Muscle layer of duodenum (tissue), 2 donors: ENCODE measurements around the gene ZBBX.

ENCODE experiments used
- H3K27ac ChIP-seq: one replicate; pipeline ENCODE4 v1.7.0; 2013; ENCODE audit warnings: mild to moderate bottlenecking, low read length
- H3K27me3 ChIP-seq: one replicate; pipeline ENCODE4 v1.7.0; 2013; ENCODE audit warnings: low read depth, mild to moderate bottlenecking, control low read depth, low read length
- H3K36me3 ChIP-seq, 2 donors: one replicate each; pipeline ENCODE4 v1.7.0; 2013; ENCODE audit warnings: low read length in 2 of 2, control low read depth in 1 of 2, mild to moderate bottlenecking in 1 of 2; ENCODE audit not compliant: insufficient read depth in 2 of 2, control insufficient read depth in 1 of 2
- H3K4me1 ChIP-seq, 2 donors: one replicate each; pipeline ENCODE4 v1.7.0; 2013; ENCODE audit warnings: low read length in 2 of 2, mild to moderate bottlenecking in 2 of 2, control low read depth in 1 of 2, moderate library complexity in 1 of 2; ENCODE audit not compliant: insufficient read depth in 2 of 2, control insufficient read depth in 1 of 2
- H3K4me3 ChIP-seq, 2 donors: one replicate each; pipeline ENCODE4 v1.7.0; 2013; ENCODE audit warnings: low read length in 2 of 2, low read depth in 1 of 2, mild to moderate bottlenecking in 1 of 2
- H3K9me3 ChIP-seq, 2 donors: one replicate each; pipeline ENCODE4 v1.7.0; 2013; ENCODE audit warnings: low read length in 2 of 2, control low read depth in 1 of 2, mild to moderate bottlenecking in 1 of 2; ENCODE audit not compliant: control insufficient read depth in 1 of 2
- donor health status: healthy.

The ZBBX gene

DNA sequence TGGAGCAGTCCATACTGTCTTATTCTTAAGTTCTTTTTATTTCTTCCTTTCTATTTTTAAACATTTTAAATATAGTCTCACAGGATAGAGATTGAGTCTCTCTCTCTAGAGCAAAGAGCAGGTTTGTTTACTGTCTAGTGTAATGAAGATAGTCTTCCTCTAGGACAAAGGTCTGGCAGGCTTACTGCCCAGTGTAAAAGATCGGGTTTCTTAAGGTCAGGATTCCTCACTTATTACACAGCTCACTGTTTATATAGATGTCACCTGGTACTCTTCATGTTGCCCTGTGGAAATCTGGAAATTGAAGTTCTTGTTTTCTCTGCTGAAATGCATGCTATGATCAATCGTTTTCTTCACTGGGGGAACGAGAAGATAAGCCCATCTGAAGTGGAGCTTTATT lies 76.0 kb downstream of the ZBBX start:
- Histone ChIP-seq H3K27me3 (no peaks in the 10 kb centered on the region), H3K27ac (no peak overlapping the region), H3K9me3 (no peaks in the 10 kb centered on the region), H3K4me3 (no peak overlapping the region), H3K36me3 (no peaks in the 10 kb centered on the region), H3K4me1 (peaks cover 0 to 5% of the 10 kb centered on the region in 2 donors)

DNA sequence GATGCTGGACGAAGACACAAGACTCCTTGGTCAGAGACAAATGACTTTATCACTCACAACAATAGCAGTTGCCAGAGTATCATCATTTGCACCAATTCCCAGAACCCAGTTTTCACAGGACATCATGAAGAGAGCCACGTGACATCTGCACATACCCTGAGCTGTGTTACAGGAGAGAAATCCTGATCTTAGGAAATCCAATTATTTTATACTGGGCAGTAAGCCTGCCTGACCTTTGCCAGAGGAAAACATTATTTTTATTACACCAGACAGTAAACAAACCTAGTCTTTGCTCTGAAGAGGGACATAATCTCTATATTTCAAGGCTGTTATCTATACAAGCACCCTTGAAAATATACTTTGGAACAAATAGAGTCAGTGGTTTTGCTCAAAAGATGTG lies 77.4 kb downstream of the ZBBX start:
- peaks cover 0 to 5% of the 10 kb centered on the region in 2 donors for H3K4me1 ChIP-seq
- no peaks in the 10 kb centered on the region for H3K36me3 ChIP-seq
- H3K27ac ChIP-seq: no peak overlapping the region
- no peak overlapping the region for H3K4me3 ChIP-seq
- no peaks in the 10 kb centered on the region for H3K9me3 ChIP-seq
- H3K27me3 ChIP-seq: no peaks in the 10 kb centered on the region

DNA sequence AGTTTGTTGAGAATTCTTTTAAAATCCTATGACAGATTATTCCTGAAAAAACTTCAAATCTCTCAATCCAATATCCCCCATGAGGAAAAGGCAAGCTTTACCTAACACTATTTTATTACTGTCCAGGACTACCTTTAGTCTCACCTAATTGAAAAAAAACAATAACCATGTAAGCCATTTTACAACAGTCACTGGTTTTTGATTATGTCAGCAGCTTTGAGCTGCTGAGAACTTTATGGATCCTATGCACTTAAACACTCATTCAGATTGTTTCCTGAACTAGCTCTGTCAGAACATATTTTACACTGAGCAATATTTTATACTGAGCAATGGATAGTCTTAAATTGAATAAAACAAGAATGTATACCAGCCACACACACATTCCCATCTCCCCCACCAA lies 79.9 kb downstream of the ZBBX start:
- Histone ChIP-seq H3K4me1 (peaks cover 0 to 5% of the 10 kb centered on the region in 2 donors), H3K36me3 (no peaks in the 10 kb centered on the region), H3K27ac (no peak overlapping the region), H3K4me3 (no peak overlapping the region), H3K9me3 (peaks cover 0 to 8% of the 10 kb centered on the region in 2 donors), H3K27me3 (no peaks in the 10 kb centered on the region)

DNA sequence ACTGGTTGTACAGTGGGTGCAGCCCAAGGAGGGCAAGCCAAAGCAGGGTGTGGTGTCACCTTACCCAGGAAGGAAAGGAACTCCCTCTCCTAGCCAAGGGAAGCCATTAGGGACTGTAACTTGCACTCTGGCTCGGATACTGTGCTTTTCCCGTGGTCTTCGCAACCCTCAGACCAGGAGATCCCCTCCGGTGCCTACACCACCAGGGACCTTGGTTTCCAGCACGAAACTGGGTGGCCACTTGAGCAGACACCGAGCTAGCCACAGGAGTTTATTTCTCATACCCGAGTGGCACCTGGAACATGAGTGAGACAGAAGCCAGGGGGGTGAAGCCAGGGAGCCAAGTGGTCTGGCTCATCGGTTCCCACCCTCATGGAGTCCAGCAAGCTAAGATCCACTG lies 90.7 kb downstream of the ZBBX start:
- Histone ChIP-seq H3K4me3 (no peak overlapping the region), H3K9me3 (no peaks in the 10 kb centered on the region), H3K4me1 (no peaks in the 10 kb centered on the region), H3K27me3 (no peaks in the 10 kb centered on the region), H3K27ac (no peak overlapping the region), H3K36me3 (no peaks in the 10 kb centered on the region)

DNA sequence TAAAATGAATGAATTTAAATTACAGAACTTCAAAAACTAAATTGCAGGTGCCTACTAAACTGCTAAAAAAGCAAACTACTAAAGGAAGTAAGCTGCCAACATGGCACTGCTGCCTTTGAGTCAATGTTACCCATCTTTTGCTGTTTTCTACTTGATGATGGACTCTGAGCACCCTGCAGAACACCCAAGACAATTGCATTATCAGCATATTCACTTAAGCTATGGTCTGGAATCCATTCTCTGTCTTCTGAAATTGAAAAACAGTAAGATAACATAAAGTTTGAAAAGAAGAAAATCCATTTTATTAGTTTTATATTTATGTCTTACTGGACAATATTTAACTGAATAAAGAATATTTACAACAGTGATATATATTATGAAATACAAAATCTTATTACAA lies 91.4 kb downstream of the ZBBX start:
- Histone ChIP-seq H3K27me3 (no peaks in the 10 kb centered on the region), H3K4me1 (no peaks in the 10 kb centered on the region), H3K27ac (no peak overlapping the region), H3K4me3 (no peak overlapping the region), H3K9me3 (no peaks in the 10 kb centered on the region), H3K36me3 (no peaks in the 10 kb centered on the region)

DNA sequence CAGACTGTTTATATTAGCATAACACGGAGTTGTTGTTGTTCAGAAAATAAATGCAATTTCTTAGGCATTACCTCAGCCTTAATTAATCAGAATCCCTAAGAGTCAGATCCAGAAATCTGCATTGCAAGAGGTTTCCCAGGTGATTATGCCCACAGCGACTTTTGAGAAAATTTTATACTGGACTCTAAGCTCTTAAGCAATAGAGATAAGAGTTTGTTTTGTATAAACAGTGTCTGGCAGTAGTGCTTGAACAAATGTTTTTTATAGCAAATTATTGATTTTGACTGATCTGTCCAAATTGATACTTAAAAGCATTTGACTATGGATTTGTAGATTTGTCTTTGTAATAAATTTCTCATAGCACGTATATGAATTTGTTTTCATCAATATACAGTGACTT lies 92.8 kb downstream of the ZBBX start:
- no peaks in the 10 kb centered on the region for H3K4me1 ChIP-seq
- H3K4me3 ChIP-seq: no peak overlapping the region
- H3K27me3 ChIP-seq: no peaks in the 10 kb centered on the region
- no peak overlapping the region for H3K27ac ChIP-seq
- H3K36me3 ChIP-seq: no peaks in the 10 kb centered on the region
- no peaks in the 10 kb centered on the region for H3K9me3 ChIP-seq

DNA sequence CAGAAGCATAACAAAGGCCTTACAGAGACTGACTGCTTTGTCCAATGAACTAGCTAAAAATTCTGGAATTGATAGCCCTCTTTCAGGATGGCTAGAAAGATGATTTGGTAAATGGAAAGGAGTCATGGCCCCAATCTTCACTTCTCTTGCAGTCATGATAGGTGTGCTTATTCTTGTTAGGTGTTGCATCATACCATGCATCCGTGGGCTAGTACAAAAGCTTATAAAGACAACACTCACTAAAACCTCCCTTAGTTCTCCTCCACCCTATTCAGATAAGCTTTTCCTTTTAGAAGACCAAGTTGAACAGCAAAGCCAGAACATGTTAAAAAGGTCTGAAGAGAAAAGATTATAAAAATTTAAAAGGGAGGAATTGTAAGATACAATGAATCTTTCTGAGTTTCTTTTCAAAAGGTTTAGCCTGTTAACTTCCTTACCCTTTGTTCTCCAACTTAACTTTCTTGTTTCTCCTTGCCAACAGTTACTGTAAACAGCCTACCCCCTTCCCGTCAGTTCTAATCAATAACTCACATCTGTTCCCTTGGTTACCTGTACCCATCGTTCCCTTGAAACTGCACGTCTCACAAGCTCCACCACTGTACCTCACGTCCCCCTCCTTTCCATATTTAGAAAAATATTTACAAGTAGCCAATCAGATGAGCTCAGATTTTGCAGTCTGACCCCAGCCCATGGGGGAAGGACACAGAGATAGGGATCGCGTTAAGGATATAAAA lies 105.8 kb downstream of the ZBBX start:
- H3K27me3 ChIP-seq: no peaks in the 10 kb centered on the region
- no peaks in the 10 kb centered on the region for H3K36me3 ChIP-seq
- no peaks in the 10 kb centered on the region for H3K9me3 ChIP-seq
- H3K27ac ChIP-seq: no peak overlapping the region
- no peak overlapping the region for H3K4me3 ChIP-seq
- no peaks in the 10 kb centered on the region for H3K4me1 ChIP-seq

DNA sequence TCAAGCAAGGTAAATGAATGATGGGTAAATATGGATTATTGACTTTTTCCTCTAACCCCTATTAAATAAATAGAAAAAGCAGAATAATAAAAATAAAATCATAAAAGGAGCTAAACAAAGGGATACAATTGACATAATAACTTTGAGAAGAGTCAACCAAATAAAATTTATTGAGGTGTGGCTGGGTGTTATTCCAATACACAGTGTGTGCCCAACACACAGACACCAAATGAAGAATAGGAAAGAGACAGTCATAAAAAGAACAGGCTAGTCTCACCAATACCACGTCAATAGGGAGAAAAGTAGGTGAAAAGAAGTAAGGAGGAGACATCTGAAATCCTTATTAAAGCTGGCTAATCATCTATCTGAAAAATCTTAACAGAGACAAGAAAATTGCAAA lies 127.1 kb downstream of the ZBBX start:
- H3K36me3 ChIP-seq: no peaks in the 10 kb centered on the region
- H3K4me3 ChIP-seq: no peak overlapping the region
- H3K27me3 ChIP-seq: no peaks in the 10 kb centered on the region
- H3K27ac ChIP-seq: no peak overlapping the region
- no peaks in the 10 kb centered on the region for H3K9me3 ChIP-seq
- H3K4me1 ChIP-seq: no peaks in the 10 kb centered on the region

DNA sequence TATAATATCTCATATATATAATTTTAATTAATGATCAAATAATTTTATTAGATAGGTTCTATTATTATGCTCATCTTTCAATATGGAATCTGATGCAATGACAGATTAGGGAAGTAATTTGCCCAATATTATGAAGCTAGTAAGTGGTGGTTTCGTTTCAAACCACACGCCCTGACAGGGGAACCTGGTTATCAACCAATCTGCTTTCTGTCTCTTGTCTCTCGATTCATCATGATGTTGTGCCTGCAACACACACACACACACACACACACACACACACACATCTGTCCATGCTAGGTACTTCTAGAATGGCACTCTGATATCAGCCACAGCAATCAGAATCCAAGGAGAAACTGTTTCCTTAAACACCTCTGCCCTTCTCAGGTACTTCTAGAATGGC lies 128.4 kb downstream of the ZBBX start:
- Histone ChIP-seq H3K9me3 (no peaks in the 10 kb centered on the region), H3K4me3 (no peak overlapping the region), H3K4me1 (no peaks in the 10 kb centered on the region), H3K27me3 (no peaks in the 10 kb centered on the region), H3K27ac (no peak overlapping the region), H3K36me3 (no peaks in the 10 kb centered on the region)

DNA sequence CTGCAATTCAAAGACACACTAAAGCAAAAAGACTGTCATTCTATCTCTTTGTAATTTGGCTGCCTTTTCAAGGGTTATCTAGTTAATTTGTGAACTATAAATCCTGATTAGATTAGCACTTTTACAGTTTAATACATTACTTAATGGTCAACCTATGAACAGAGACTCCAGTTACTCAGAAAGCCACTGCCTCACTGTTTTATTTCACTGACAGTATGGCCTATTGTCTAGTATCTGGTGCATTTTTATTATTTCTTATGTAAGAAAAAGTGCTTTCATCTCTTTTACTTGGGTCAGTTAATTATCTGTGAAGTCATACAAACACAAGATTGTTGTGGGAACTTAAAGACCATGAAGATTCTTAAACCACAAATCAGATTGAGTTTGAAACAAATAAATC lies 133.8 kb downstream of the ZBBX start:
- H3K27me3 ChIP-seq: no peaks in the 10 kb centered on the region
- H3K4me1 ChIP-seq: no peaks in the 10 kb centered on the region
- H3K27ac ChIP-seq: no peak overlapping the region
- no peaks in the 10 kb centered on the region for H3K36me3 ChIP-seq
- H3K9me3 ChIP-seq: no peaks in the 10 kb centered on the region
- no peak overlapping the region for H3K4me3 ChIP-seq

DNA sequence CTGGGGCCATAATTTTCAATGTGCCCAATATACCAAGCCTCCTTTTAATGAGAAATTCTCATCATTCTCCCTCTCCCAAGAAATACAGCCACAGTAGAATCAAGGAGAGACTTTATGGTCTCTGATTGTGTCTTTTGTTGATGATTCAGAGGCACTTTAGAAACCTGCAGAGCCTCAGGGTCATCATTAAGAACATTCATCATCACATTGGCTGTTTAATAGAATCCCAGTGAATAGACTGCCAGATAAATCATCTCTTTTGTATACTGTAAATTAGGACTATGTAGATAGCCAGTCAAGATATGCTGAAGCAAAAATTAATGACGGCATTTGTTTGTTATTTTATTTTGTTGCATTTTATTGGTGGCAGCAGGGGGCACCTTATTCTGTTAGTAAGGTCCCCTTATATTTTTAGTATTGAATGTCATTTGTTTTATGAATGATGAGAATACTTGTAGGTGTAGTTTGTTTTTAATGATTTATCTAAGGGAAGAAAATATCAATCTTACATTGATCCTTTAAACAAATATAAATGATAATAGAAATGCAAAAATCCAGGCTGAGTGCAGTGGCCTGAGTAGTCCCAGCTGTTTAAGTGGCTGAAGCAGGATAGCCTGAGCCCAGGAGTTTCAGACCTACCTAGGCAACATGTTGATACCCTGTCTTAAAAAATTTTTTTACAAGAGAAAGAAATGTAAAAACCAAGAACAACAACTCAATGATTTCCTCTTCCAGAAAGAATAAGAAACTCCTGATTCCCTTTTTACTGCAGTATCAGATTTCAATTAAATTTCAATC lies 138.8 kb downstream of the ZBBX start:
- Histone ChIP-seq H3K4me1 (no peaks in the 10 kb centered on the region), H3K9me3 (no peaks in the 10 kb centered on the region), H3K36me3 (no peaks in the 10 kb centered on the region), H3K4me3 (no peak overlapping the region), H3K27me3 (no peaks in the 10 kb centered on the region), H3K27ac (no peak overlapping the region)
